Panc1 (cell line): Measurements from ENCODE around the gene CYB5R4. TPM values are rescaled to one million over a fixed set of nuclear protein-coding genes. Genes with fewer than 3 reads are reported as not detected.

ENCODE experiments used
- ATAC-seq: fragments of 200-7000 bp; cut with Tn5 transposase; 2 replicates; pipeline ENCODE4 v1.9.1; 2020; ENCODE audit warnings: mild to moderate bottlenecking, moderate library complexity
- BruUV-seq: library from RNA; stranded (reverse); fragments of 400-500 nt; replicated peaks from 2 replicates; lab custom pipeline; 2021; lab: Mats Ljungman, UMichigan
- CTCF ChIA-PET: fragments of 300-600 bp; sonication (Branson Sonifier 250); formaldehyde crosslinking; loops from one replicate; lab custom pipeline; 2022; ENCODE audit warnings: antibody characterized with exemption; lab: Charles Lee
- POLR2A ChIA-PET: fragments of 300-600 bp; sonication (Branson Sonifier 250); formaldehyde crosslinking; loops from one replicate; lab custom pipeline; 2022; ENCODE audit warnings: antibody characterized with exemption; lab: Charles Lee
- DNase-seq: peaks from one replicate; pipeline ENCODE4 v3.0.0-alpha.2; 2010; ENCODE audit warnings: low read depth, low spot score
- H3K27ac ChIP-seq: 2 replicates; pipeline ENCODE4 v1.5.1; 2011; ENCODE audit warnings: mild to moderate bottlenecking, low read length, inconsistent platforms
- H3K27me3 ChIP-seq: fragments of 200-500 bp; sonication (Bioruptor generic); 2 replicates; pipeline ENCODE4 v1.6.0; 2014; ENCODE audit warnings: low read length, inconsistent platforms; ENCODE audit not compliant: control insufficient read depth, insufficient read depth
- H3K36me3 ChIP-seq: fragments of 200-500 bp; sonication (Bioruptor generic); 2 replicates; pipeline ENCODE4 v1.5.1; 2014; ENCODE audit warnings: inconsistent platforms, mild to moderate bottlenecking, low read length, moderate library complexity; ENCODE audit not compliant: control insufficient read depth, insufficient read depth
- H3K4me1 ChIP-seq: 2 replicates; pipeline ENCODE4 v1.5.1; 2011; ENCODE audit warnings: inconsistent platforms, mild to moderate bottlenecking, low read length, moderate library complexity; ENCODE audit not compliant: control insufficient read depth, insufficient read depth
- H3K4me3 ChIP-seq, 2 experiments: 2 replicates each; pipeline ENCODE4 v1.5.1; 2011 to 2012; ENCODE audit warnings: low read depth in 2 of 2, low read length in 2 of 2, mild to moderate bottlenecking in 2 of 2, inconsistent platforms in 1 of 2, moderate library complexity in 1 of 2
- H3K9me3 ChIP-seq: fragments of 200-500 bp; sonication (Bioruptor generic); 2 replicates; pipeline ENCODE4 v1.5.1; 2014; ENCODE audit warnings: low read depth, mild to moderate bottlenecking, inconsistent platforms, low read length, moderate library complexity; ENCODE audit not compliant: control insufficient read depth, insufficient read depth
- POLR2AphosphoS5 ChIP-seq: IDR thresholded peaks from 2 replicates; pipeline ENCODE4 v1.6.1; 2012; ENCODE audit warnings: mild to moderate bottlenecking, low read depth, low read length, moderate library complexity
- SIN3A ChIP-seq: IDR thresholded peaks from 2 replicates; pipeline ENCODE4 v1.6.1; 2012; ENCODE audit warnings: low read depth, mild to moderate bottlenecking, low read length, moderate library complexity, borderline replicate concordance; ENCODE audit not compliant: insufficient read depth
- TCF7L2 ChIP-seq: IDR thresholded peaks from 2 replicates; pipeline ENCODE4 v1.6.1; 2011; ENCODE audit warnings: mild to moderate bottlenecking, low read depth, low read length, inconsistent platforms
- in situ Hi-C: cut with HindIII; loops from 2 replicates; pipeline ENCODE4 v1.10.0; 2016; ENCODE audit warnings: low sequenced_read_pairs, low pct_unique_long_range_greater_than_20kb
- intact Hi-C: fragments of 100-400 bp; cut with micrococcal nuclease; formaldehyde crosslinking; loops from one replicate; pipeline ENCODE4 v1.10.0; 2022; ENCODE audit not compliant: unreplicated experiment
- total RNA-seq: library from RNA; stranded (reverse); gene quantifications from one replicate; pipeline ENCODE4 v1.2.1, GENCODE V29; 2021; ENCODE audit not compliant: unreplicated experiment
- TF ChIP-seq, protein P1 (sequence below), 2 experiments: IDR thresholded peaks; 2 replicates each; pipeline ENCODE4 v1.6.1; 2011 to 2012; ENCODE audit warnings: low read depth in 2 of 2, control low read depth in 1 of 2, low read length in 1 of 2, mild to moderate bottlenecking in 1 of 2, moderate library complexity in 1 of 2; ENCODE audit not compliant: insufficient read depth in 1 of 2
- TF ChIP-seq, protein P2 (sequence below): fragments of 450-650 bp; IDR thresholded peaks from 2 replicates; pipeline ENCODE4 v1.5.1; 2017; ENCODE audit warnings: mild to moderate bottlenecking

CYB5R4 gene
- total RNA-seq, 1 experiment from 2014 or later = 31.7 TPM

DNA sequence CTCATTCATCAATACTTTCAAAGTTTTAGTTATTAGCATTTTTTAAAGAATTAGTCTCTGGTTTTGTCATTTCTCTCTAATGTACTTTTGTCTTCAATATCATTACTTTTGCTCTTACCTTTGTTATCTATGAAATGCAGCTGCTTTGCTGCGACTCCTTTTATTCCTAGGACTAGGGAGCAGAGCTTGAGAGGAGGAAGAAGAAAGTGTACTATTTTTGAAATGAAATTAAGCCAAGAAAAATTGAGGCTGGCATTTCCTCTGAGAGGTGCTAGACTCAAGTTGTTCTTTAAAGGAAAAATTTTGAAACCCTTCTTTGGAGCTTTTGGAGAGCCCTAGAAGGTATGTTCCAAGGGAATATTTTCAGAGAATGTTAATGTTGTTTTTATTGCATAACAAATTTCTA lies 125.8 kb downstream of the CYB5R4 start:
- no peak overlapping the region for H3K27ac ChIP-seq
- DNase-seq = no peak
- intact Hi-C loops (no loop called here), in situ Hi-C loops (no loop called here)
- H3K4me1 ChIP-seq = no peaks in the 10 kb centered on the region
- H3K36me3 ChIP-seq = no peaks in the 10 kb centered on the region
- no peaks in the 10 kb centered on the region for H3K27me3 ChIP-seq
- no TSS peak for BruUV-seq
- no peaks in the 10 kb centered on the region for H3K9me3 ChIP-seq
- ChIA-PET CTCF (no interaction called here), POLR2A (no interaction called here)
- no peak overlapping the region for H3K4me3 ChIP-seq
- no peak for ATAC-seq
- TF ChIP-seq, protein P1, sequence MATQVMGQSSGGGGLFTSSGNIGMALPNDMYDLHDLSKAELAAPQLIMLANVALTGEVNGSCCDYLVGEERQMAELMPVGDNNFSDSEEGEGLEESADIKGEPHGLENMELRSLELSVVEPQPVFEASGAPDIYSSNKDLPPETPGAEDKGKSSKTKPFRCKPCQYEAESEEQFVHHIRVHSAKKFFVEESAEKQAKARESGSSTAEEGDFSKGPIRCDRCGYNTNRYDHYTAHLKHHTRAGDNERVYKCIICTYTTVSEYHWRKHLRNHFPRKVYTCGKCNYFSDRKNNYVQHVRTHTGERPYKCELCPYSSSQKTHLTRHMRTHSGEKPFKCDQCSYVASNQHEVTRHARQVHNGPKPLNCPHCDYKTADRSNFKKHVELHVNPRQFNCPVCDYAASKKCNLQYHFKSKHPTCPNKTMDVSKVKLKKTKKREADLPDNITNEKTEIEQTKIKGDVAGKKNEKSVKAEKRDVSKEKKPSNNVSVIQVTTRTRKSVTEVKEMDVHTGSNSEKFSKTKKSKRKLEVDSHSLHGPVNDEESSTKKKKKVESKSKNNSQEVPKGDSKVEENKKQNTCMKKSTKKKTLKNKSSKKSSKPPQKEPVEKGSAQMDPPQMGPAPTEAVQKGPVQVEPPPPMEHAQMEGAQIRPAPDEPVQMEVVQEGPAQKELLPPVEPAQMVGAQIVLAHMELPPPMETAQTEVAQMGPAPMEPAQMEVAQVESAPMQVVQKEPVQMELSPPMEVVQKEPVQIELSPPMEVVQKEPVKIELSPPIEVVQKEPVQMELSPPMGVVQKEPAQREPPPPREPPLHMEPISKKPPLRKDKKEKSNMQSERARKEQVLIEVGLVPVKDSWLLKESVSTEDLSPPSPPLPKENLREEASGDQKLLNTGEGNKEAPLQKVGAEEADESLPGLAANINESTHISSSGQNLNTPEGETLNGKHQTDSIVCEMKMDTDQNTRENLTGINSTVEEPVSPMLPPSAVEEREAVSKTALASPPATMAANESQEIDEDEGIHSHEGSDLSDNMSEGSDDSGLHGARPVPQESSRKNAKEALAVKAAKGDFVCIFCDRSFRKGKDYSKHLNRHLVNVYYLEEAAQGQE (IDR thresholded peaks at IDR 0.05; ENCODE audit: insufficient read depth in 1 of 2, low read depth in 2 of 2, low read length in 1 of 2) = no peak

DNA sequence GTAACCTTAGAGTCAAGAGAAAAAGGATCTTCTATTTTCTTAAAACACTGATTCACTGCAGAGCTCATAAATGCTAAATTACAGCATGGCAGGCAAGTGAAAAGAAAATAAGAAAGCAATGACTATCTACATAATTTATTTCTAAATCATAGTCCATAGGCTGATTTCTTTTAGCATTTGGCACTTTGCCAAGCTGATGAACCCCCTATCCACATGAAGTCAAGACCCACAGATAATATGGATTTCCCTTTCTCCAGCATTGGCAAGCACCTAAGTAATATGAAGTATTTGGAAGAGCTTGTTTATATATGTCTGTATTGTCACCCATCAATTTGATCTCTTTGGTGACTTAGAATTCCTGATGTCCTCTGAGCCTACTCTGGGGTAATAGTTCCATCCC lies 126.2 kb downstream of the CYB5R4 start:
- H3K4me1 ChIP-seq = no peaks in the 10 kb centered on the region
- TF ChIP-seq POLR2AphosphoS5 (no peak), TCF7L2 (no peak), SIN3A (no peak)
- TF ChIP-seq, protein P1 (IDR thresholded peaks at IDR 0.05; ENCODE audit: insufficient read depth in 1 of 2, low read depth in 2 of 2, low read length in 1 of 2) = no peak
- TF ChIP-seq, protein P2, sequence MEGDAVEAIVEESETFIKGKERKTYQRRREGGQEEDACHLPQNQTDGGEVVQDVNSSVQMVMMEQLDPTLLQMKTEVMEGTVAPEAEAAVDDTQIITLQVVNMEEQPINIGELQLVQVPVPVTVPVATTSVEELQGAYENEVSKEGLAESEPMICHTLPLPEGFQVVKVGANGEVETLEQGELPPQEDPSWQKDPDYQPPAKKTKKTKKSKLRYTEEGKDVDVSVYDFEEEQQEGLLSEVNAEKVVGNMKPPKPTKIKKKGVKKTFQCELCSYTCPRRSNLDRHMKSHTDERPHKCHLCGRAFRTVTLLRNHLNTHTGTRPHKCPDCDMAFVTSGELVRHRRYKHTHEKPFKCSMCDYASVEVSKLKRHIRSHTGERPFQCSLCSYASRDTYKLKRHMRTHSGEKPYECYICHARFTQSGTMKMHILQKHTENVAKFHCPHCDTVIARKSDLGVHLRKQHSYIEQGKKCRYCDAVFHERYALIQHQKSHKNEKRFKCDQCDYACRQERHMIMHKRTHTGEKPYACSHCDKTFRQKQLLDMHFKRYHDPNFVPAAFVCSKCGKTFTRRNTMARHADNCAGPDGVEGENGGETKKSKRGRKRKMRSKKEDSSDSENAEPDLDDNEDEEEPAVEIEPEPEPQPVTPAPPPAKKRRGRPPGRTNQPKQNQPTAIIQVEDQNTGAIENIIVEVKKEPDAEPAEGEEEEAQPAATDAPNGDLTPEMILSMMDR = no peak
- ATAC-seq = no peak
- DNase-seq = no peak
- ChIA-PET CTCF (no interaction called here), POLR2A (no interaction called here)
- BruUV-seq = no TSS peak
- H3K27ac ChIP-seq = no peak overlapping the region
- no peaks in the 10 kb centered on the region for H3K27me3 ChIP-seq
- no peaks in the 10 kb centered on the region for H3K9me3 ChIP-seq
- in situ Hi-C loops = no loop called here
- H3K36me3 ChIP-seq = no peaks in the 10 kb centered on the region
- intact Hi-C loops = no loop called here
- H3K4me3 ChIP-seq = no peak overlapping the region
